ENCODE measurements around the gene WBP4. TPM values are rescaled to one million over a fixed set of nuclear protein-coding genes. Genes with fewer than 3 reads are reported as not detected.
"Not testable (repeated sequence)": the region's sequence is repeated elsewhere in the genome, so short reads cannot be mapped to it uniquely, and the experiment has no call there.

Gene WBP4
- total RNA-seq, 1 experiment from 2014 or later = 10.5 TPM

GRCh38 chr13:41117869-41118268 is 56.6 kb downstream of the WBP4 start:
- no peak for DNase-seq
- no peaks in the 10 kb centered on the region for H3K36me3 ChIP-seq
- H3K4me3 ChIP-seq = no peak overlapping the region
- H3K27me3 ChIP-seq = no peaks in the 10 kb centered on the region
- H3K9me3 ChIP-seq = no peaks in the 10 kb centered on the region

- Histone ChIP-seq H3K4me3 (no peak overlapping the region), H3K9me3 (no peaks in the 10 kb centered on the region), H3K27me3 (no peaks in the 10 kb centered on the region), H3K36me3 (peaks cover 7% of the 10 kb centered on the region)
- no peak for DNase-seq
Measured at GRCh38 chr13:41122838-41123237, 61.5 kb downstream of the WBP4 start.

- Histone ChIP-seq H3K36me3 (peaks cover 10% of the 10 kb centered on the region), H3K4me3 (no peak overlapping the region), H3K9me3 (no peaks in the 10 kb centered on the region), H3K27me3 (no peaks in the 10 kb centered on the region)
- DNase-seq = no peak
Measured at GRCh38 chr13:41127701-41128100, 66.4 kb downstream of the WBP4 start.

GRCh38 chr13:41130356-41130755 is 69.0 kb downstream of the WBP4 start:
- Histone ChIP-seq H3K27me3 (no peaks in the 10 kb centered on the region), H3K9me3 (no peaks in the 10 kb centered on the region), H3K36me3 (peaks cover 10% of the 10 kb centered on the region), H3K4me3 (peak overlapping the region; percentile 70)
- DNase-seq = no peak

GRCh38 chr13:41131189-41131588 is 69.9 kb downstream of the WBP4 start:
- H3K36me3 ChIP-seq, DNase-seq, H3K27me3 ChIP-seq, H3K9me3 ChIP-seq: not testable (repeated sequence)
- peak overlapping the region; percentile 70 for H3K4me3 ChIP-seq

GRCh38 chr13:41131660-41132511 is 70.6 kb downstream of the WBP4 start:
- not testable (repeated sequence) for DNase-seq, H3K9me3 ChIP-seq, H3K27me3 ChIP-seq, H3K36me3 ChIP-seq
- H3K4me3 ChIP-seq = peak overlapping the region; percentile 70

- Histone ChIP-seq H3K4me3 (peak within 1 kb of the TSS; percentile 70), H3K27me3 (no peaks in the 10 kb centered on the region), H3K9me3 (no peaks in the 10 kb centered on the region), H3K36me3 (peaks cover 4% of the 10 kb centered on the region)
- DNase-seq = peak; percentile 99
Measured at GRCh38 chr13:41132512-41133152, 71.3 kb downstream of the WBP4 start, which contains the start of gene KBTBD6. Gene KBTBD6, minus strand, starts transcription at chr13:41132802. Its CDS starts 291 bp downstream, at chr13:41132511.

Other genes starting within 250 kb of the WBP4 start
- 6.7 and 11.3 TPM in 2 replicates for gene ELF1, start 42.2 kb upstream of the WBP4 start, total RNA-seq (2014; rRNA removed; shearing (Covaris generic); ENCODE audit: low replicate concordance)
- gene KBTBD6, start 71.3 kb downstream of the WBP4 start, total RNA-seq (2014; rRNA removed; shearing (Covaris generic); ENCODE audit: low replicate concordance) = 8.2 and 11.8 TPM in 2 replicates
- 0.72 and 2.6 TPM in 2 replicates for gene KBTBD7, start 133.1 kb downstream of the WBP4 start, total RNA-seq (2014; rRNA removed; shearing (Covaris generic); ENCODE audit: low replicate concordance)
- 13.4 and 14.0 TPM in 2 replicates for gene MTRF1, start 202.1 kb downstream of the WBP4 start, total RNA-seq (2014; rRNA removed; shearing (Covaris generic); ENCODE audit: low replicate concordance)
- gene NAA16, start 249.8 kb downstream of the WBP4 start, total RNA-seq (2014; rRNA removed; shearing (Covaris generic); ENCODE audit: low replicate concordance) = 6.9 and 7.1 TPM in 2 replicates